ENCODE measurements around the gene RGMA. TPM values are rescaled to one million over a fixed set of nuclear protein-coding genes. Genes with fewer than 3 reads are reported as not detected.
A peak's percentile ranks its signal among the peaks of the same experiment; 100 is the strongest.

The RGMA gene
- total and polyA plus RNA-seq, 2 of the 8 experiments (the other 6 are each of a cell fraction or from before 2014, with no cell fraction given): 19.9 to 39.8 TPM

DNA sequence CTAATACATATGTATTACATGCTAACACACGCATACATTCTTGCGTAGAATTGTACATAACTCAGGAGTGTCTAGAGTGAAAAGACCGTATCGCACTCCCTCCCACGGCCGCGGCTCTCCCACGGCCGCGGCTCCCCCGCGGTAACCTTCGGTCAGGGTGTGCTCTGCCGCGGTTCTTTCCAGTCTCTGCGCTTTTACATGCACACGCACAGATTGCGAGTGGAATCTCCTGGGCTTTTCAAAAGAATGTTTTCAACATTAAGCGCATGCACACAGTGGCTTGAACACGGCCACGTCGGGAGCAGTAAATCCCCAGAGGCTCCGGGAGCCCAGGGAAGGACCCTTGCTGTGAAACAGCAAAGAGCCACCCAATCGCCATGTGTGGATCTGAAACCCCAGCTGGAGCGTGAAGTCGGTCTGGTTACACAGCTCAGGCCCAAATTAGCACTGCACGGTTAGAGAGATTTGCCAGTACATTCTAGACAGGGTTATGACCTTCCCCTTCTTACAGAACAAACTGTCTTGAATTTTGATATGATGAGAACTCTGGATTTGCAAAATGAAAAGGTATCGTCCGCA lies 805 bp upstream of the RGMA start (continued):
- TF ChIP-seq CHD7 (IDR thresholded peaks at IDR 0.05; ENCODE audit: insufficient replicate concordance, low read length) (no peak), MAX (IDR thresholded peaks at IDR 0.05) (no peak), SUZ12 (IDR thresholded peaks at IDR 0.05; ENCODE audit: low read length) (peak; percentile 73), RNF2 (IDR thresholded peaks at IDR 0.05; ENCODE audit: borderline replicate concordance, low read depth, low read length, missing control alignments, poor library complexity, severe bottlenecking) (peak; percentile 72), EZH2 (IDR thresholded peaks at IDR 0.05; ENCODE audit: low read depth, low read length, severe bottlenecking) (peak; percentile 52), CBX8 (IDR thresholded peaks at IDR 0.05; ENCODE audit: borderline replicate concordance, low read depth, low read length) (no peak), SIX5 (IDR thresholded peaks at IDR 0.05; ENCODE audit: low read depth, low read length) (no peak), SP1 (IDR thresholded peaks at IDR 0.05; ENCODE audit: low read depth, low read length) (no peak), RBBP5 (IDR thresholded peaks at IDR 0.05; ENCODE audit: borderline replicate concordance, low read depth, low read length) (0 out of 2 replicates have a peak, but pooled peaks have one; percentile 56), ASH2L (IDR thresholded peaks at IDR 0.05; ENCODE audit: low read length) (peak; percentile 43), SP2 (IDR thresholded peaks at IDR 0.05; ENCODE audit: low read length) (no peak)

All from H1 (cell line).